Gastrocnemius medialis (tissue), 4 donors: ENCODE data around the gene SRRM2.

Experiments used
- POLR2A ChIP-seq, 2 donors: fragments of 450-650 bp; IDR thresholded peaks; one replicate each; pipeline ENCODE4 v1.6.1; 2017; ENCODE audit warnings: antibody characterized with exemption in 2 of 2, mild to moderate bottlenecking in 2 of 2, moderate library complexity in 2 of 2
- TF ChIP-seq, protein P1 (sequence below), 5 experiments: fragments of 450-650 bp in 3 of 5; fragments of 200-600 bp in 2 of 5; sonication (generic) in 2 of 5; IDR thresholded peaks in 4 of 5; conservative IDR thresholded peaks in 1 of 5; 1 replicate in 4 of 5; 2 replicates in 1 of 5; pipeline ENCODE4 v1.5.1; 2016 to 2019; ENCODE audit warnings: antibody characterized with exemption in 5 of 5, mild to moderate bottlenecking in 3 of 5, moderate library complexity in 3 of 5

DNA sequence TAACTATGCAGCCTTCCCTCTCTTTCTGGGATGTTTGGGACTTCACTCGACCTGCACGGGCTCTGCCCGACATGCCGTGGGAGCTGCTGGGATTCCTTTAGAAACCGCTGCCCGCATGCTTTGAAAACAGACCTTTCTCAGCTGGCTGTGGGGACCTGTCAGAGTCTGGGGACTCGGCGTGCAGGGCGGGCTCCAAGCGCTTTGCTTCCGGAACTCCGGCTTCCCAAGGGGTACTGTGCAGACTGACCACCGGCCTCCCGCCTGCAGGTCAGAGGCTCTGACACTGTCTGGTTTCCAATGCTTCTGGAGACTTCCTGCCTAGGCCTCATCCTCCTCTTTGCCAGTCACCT lies 44.2 kb upstream of the SRRM2 start:
- TF ChIP-seq, protein P1, sequence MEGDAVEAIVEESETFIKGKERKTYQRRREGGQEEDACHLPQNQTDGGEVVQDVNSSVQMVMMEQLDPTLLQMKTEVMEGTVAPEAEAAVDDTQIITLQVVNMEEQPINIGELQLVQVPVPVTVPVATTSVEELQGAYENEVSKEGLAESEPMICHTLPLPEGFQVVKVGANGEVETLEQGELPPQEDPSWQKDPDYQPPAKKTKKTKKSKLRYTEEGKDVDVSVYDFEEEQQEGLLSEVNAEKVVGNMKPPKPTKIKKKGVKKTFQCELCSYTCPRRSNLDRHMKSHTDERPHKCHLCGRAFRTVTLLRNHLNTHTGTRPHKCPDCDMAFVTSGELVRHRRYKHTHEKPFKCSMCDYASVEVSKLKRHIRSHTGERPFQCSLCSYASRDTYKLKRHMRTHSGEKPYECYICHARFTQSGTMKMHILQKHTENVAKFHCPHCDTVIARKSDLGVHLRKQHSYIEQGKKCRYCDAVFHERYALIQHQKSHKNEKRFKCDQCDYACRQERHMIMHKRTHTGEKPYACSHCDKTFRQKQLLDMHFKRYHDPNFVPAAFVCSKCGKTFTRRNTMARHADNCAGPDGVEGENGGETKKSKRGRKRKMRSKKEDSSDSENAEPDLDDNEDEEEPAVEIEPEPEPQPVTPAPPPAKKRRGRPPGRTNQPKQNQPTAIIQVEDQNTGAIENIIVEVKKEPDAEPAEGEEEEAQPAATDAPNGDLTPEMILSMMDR (IDR thresholded peaks at IDR 0.05 in 4 of 5, conservative IDR thresholded peaks at IDR 0.05 in 1 of 5) = no peak
- TF ChIP-seq POLR2A (IDR thresholded peaks at IDR 0.05) = no peak
